ENCODE results near the gene ACP1.
A peak's percentile ranks its signal among the peaks of the same experiment; 100 is the strongest.

ACP1 gene

DNA sequence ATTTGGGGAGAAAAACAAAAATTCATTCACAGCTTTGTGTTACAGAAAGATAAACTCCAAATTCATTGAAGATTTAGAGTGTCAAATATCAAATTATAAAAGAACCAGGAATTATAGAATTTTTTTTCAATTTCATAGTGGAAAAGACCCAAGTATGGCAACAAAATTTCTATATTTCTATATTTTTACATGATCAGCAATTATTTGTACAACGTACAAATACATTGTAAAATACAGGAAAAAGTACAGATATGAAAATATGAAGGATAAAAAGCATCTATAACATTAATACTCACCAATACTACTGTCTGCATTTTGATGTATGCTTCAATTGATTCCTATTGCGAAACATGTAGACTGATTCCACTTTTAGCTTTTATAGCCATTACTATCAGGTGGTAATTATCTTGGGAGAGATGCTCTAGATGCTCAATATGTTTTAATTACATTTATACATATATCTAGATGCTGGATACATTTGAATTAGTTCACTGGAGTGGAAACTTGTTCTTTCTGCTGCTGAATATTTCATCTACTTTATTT is 4.9 kb upstream of the ACP1 start:
- TF ChIP-seq, protein P1, sequence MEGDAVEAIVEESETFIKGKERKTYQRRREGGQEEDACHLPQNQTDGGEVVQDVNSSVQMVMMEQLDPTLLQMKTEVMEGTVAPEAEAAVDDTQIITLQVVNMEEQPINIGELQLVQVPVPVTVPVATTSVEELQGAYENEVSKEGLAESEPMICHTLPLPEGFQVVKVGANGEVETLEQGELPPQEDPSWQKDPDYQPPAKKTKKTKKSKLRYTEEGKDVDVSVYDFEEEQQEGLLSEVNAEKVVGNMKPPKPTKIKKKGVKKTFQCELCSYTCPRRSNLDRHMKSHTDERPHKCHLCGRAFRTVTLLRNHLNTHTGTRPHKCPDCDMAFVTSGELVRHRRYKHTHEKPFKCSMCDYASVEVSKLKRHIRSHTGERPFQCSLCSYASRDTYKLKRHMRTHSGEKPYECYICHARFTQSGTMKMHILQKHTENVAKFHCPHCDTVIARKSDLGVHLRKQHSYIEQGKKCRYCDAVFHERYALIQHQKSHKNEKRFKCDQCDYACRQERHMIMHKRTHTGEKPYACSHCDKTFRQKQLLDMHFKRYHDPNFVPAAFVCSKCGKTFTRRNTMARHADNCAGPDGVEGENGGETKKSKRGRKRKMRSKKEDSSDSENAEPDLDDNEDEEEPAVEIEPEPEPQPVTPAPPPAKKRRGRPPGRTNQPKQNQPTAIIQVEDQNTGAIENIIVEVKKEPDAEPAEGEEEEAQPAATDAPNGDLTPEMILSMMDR (IDR thresholded peaks at IDR 0.05; ENCODE audit: control insufficient read depth, insufficient read depth, low read depth, low read length, missing control alignments), result no peak
- no peak overlapping the region for H3K4me3 ChIP-seq (ENCODE audit: control insufficient read depth, low read depth, low read length)
- DNase-seq (ENCODE audit: low read depth), result no peak

DNA sequence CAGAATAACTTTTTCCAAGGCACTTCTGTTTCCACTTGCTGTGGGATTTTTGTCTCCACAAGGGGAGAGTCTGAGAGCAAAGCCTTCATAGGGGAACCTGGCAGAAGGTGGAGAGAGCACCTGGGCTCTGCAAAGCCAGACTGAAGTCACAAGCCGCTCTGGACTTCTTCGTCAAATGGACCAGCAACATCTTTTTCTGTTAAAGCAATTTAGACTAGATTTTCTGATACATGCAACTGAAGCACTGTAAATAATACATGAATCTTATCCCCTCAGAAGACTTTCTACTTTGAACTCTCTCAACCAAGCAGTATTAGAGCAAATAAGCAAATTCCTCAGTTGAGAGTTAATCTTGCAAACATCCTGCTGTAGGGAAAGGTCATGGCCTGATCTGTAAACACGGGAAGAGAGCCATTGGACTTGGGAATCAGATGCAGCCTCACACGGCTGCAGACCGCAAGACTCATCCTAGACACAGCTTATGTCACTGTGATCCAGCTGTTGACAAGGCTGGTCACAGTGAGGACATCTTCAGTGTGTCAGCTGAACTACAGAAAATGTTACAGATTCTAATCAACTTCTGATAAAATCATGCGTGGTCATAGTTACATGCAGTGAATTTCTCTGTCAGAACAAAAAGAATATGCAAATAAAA is 4.1 kb upstream of the ACP1 start:
- TF ChIP-seq, protein P1 (IDR thresholded peaks at IDR 0.05; ENCODE audit: control insufficient read depth, insufficient read depth, low read depth, low read length, missing control alignments), result no peak
- no peak overlapping the region for H3K4me3 ChIP-seq (ENCODE audit: control insufficient read depth, low read depth, low read length)
- DNase-seq (ENCODE audit: low read depth), result no peak

DNA sequence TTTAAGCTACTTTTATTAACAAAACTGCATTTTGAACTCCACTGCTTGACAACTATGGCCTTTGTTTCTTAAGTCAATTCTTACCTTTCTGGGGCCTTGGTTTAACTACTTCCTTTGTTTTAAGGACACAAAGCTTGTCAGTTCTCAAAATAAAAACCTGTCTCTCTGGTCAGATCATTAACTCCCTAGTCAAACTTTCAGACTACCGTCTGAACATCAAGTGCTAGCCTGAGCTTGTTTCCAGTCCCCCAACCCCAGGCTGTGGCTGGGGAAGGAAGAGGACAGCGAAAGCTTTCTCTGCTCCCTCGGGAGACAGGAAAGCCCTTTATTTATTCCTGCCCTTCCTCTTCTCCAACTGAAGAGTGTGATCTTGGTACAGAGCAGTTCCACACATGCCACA is 2.6 kb upstream of the ACP1 start:
- no peak overlapping the region for H3K4me3 ChIP-seq (ENCODE audit: control insufficient read depth, low read depth, low read length)
- TF ChIP-seq, protein P1 (IDR thresholded peaks at IDR 0.05; ENCODE audit: control insufficient read depth, insufficient read depth, low read depth, low read length, missing control alignments), result no peak
- no peak for DNase-seq (ENCODE audit: low read depth)

DNA sequence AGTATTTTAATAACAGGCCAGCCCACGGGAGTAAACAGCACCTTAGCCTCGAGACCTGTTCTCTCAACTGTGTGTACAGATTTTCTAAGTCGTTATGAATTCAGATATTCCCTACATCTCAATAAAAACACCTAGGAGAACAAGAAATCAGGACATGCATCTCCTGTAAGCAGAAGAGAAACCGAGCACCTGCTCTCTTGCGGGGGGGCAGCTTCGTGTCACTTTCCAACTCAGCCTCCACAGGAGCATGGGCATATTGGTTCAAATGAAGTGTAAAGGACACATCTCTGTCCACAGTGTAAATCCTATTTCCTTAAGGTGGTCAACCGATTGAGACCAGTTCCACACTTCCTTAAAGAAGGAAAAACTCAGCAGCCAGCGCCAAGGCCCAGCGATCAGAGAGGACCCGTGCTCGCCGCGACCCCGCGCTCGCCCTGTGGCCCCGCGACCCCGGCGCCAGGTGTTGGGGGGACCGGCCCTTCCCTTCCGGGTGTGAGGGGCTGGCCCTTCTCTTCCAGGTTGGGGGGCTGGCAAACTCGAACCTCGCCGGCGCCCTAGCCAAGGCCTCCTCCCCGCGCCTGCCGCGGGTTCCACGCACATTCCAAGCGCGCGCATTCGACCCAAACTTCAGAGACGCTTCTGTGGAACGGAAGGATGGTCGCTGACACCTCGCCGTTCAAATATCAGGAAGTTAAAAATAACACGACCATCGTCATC is 1.6 kb upstream of the ACP1 start:
- DNase-seq (ENCODE audit: low read depth), result no peak
- H3K4me3 ChIP-seq (ENCODE audit: control insufficient read depth, low read depth, low read length), result peak overlapping the region; percentile 96
- TF ChIP-seq, protein P1 (IDR thresholded peaks at IDR 0.05; ENCODE audit: control insufficient read depth, insufficient read depth, low read depth, low read length, missing control alignments), result no peak

DNA sequence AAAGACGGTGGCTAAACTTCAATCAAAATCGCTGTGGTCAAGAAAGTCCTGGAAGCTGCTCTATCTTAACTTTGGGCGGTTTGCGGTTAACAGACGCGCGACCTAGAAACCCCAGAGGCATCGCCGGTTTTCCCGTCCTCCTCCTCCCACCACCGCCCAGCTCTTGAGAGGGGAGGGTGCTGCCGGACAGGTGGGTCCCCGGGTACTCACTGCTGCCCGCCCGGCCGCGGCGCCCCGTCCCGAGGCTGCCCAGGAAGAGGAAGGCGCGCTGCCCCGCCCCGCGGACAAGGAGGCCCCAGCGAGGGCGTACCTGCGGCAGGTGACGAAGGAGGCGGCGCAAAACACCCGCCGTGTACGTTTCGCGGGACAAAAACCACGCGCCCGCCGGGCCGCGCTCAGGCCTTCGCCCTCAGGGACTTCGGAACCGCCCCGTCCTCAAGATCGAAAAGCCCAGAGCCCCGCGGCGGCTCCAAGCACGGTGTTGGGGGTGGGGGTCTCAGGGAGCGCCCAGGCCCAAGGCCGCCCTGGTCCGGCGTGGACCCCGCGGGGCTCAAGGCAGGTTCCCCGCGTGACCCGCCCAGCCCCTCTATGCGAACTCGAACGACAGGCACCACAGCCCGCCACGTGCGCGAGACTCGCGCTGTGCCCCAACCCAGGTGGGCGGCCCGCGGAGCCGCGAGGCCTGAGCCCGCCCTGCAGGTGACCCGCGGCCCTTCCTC is 814 bp upstream of the ACP1 start, which contains the start of gene SH3YL1:
Gene SH3YL1, minus strand, starts transcription at position 259 of the 719 bp plus-strand sequence. Its CDS starts 48 bp downstream, at position 211.
- TF ChIP-seq, protein P1 (IDR thresholded peaks at IDR 0.05; ENCODE audit: control insufficient read depth, insufficient read depth, low read depth, low read length, missing control alignments), result no peak
- peak within 1 kb of the TSS; percentile 96 for H3K4me3 ChIP-seq (ENCODE audit: control insufficient read depth, low read depth, low read length)
- no peak for DNase-seq (ENCODE audit: low read depth)

DNA sequence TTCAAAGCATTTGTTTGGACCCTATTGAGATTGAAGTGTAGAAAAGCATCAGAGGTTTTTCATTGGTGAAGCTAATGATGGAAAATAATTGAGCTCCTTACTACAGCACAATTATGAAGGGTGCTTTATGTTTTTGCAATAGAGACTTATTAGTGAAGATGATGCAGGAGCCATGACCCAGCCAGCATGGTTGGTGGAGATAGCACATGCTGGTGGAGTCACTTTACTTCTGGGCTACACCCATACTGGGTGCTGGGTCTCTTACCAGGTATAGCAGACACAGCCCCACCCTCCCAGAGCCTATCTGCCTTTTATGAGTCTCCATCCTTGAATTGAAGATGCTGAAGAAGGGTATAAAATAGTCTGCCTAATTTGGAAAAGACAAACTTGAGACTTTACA is 3.6 kb downstream of the ACP1 start:
- TF ChIP-seq, protein P1 (IDR thresholded peaks at IDR 0.05; ENCODE audit: control insufficient read depth, insufficient read depth, low read depth, low read length, missing control alignments), result no peak

More for the DNA sequence above, 3.6 kb downstream of the ACP1 start:
- no peak for DNase-seq (ENCODE audit: low read depth)
- H3K4me3 ChIP-seq (ENCODE audit: control insufficient read depth, low read depth, low read length), result no peak overlapping the region

All from AG09309 (cell line).